CD14-positive monocyte (primary cell): ENCODE data around the gene OR2F1. TPM values are rescaled to one million over a fixed set of nuclear protein-coding genes. Genes with fewer than 3 reads are reported as not detected.

ENCODE experiments used
- DNase-seq, 3 donors: peaks; one replicate each; pipeline ENCODE4 v3.0.0-alpha.2; 2011 to 2022
- H2AFZ ChIP-seq: 2 replicates; pipeline ENCODE4 v1.6.0; 2012; ENCODE audit warnings: mild to moderate bottlenecking, low read depth, low read length, inconsistent platforms; ENCODE audit not compliant: insufficient read depth, poor library complexity, severe bottlenecking
- H3K27ac ChIP-seq, 2 donors: 1 replicate in 1 of 2; 2 replicates in 1 of 2; pipeline ENCODE4 v1.5.1; 2012 to 2013; ENCODE audit warnings: low read length in 2 of 2, control low read depth in 1 of 2, inconsistent platforms in 1 of 2, low read depth in 1 of 2, mild to moderate bottlenecking in 1 of 2
- H3K27me3 ChIP-seq, 2 donors: one replicate each; pipeline versions ENCODE4 v1.6.0 to v1.6.1; 2011 to 2013; ENCODE audit warnings: low read length in 2 of 2; ENCODE audit not compliant: control insufficient read depth in 2 of 2, insufficient read depth in 2 of 2
- H3K36me3 ChIP-seq, 2 donors: replicated peaks in 1 of 2; 1 replicate in 1 of 2; 2 replicates in 1 of 2; pipeline versions ENCODE4 v1.5.1 to v1.6.1; 2012 to 2013; ENCODE audit warnings: low read length in 2 of 2, control low read depth in 1 of 2, inconsistent platforms in 1 of 2, mild to moderate bottlenecking in 1 of 2; ENCODE audit not compliant: insufficient read depth in 2 of 2, control insufficient read depth in 1 of 2
- H3K4me1 ChIP-seq, 2 donors: 1 replicate in 1 of 2; 2 replicates in 1 of 2; pipeline versions ENCODE4 v1.5.1 to v1.6.1; 2012 to 2013; ENCODE audit warnings: low read length in 2 of 2, control low read depth in 1 of 2, inconsistent platforms in 1 of 2, mild to moderate bottlenecking in 1 of 2, moderate library complexity in 1 of 2; ENCODE audit not compliant: insufficient read depth in 2 of 2, control insufficient read depth in 1 of 2
- H3K4me2 ChIP-seq: replicated peaks from 2 replicates; pipeline ENCODE3; 2012; ENCODE audit warnings: low read length, moderate library complexity, mild to moderate bottlenecking; ENCODE audit not compliant: poor library complexity, severe bottlenecking; ENCODE audit errors: extremely low read depth
- H3K4me3 ChIP-seq, 3 experiments: fragments of 200-600 bp in 1 of 3; sonication (generic) in 1 of 3; replicated peaks in 1 of 3; 1 replicate in 2 of 3; 2 replicates in 1 of 3; pipeline ENCODE4 v1.5.1; 2011 to 2013; ENCODE audit warnings: low read length in 3 of 3, mild to moderate bottlenecking in 3 of 3, control low read depth in 2 of 3, low read depth in 2 of 3, inconsistent platforms in 1 of 3, moderate library complexity in 1 of 3
- H3K79me2 ChIP-seq: 2 replicates; pipeline ENCODE4 v1.6.0; 2012; ENCODE audit warnings: mild to moderate bottlenecking, control low read depth, inconsistent platforms, low read length, moderate library complexity; ENCODE audit not compliant: insufficient read depth
- H3K9ac ChIP-seq: 2 replicates; pipeline ENCODE4 v1.6.0; 2017; ENCODE audit warnings: low read length, mild to moderate bottlenecking; ENCODE audit not compliant: insufficient read depth, poor library complexity, severe bottlenecking
- H3K9me3 ChIP-seq, 2 donors: replicated peaks in 1 of 2; 1 replicate in 1 of 2; 2 replicates in 1 of 2; pipeline versions ENCODE4 v1.5.1 to v1.6.1; 2012 to 2013; ENCODE audit warnings: low read length in 2 of 2, control low read depth in 1 of 2; ENCODE audit not compliant: control insufficient read depth in 1 of 2, insufficient read depth in 1 of 2
- H4K20me1 ChIP-seq: 2 replicates; pipeline ENCODE4 v1.6.0; 2012; ENCODE audit warnings: mild to moderate bottlenecking, low read length, control low read depth, moderate library complexity; ENCODE audit not compliant: insufficient read depth
- H3K27ac Mint-ChIP-seq, 7 donors: one replicate each; pipeline ENCODE4 v1.8.0; 2020; ENCODE audit warnings: mild to moderate bottlenecking in 7 of 7, mixed read lengths in 7 of 7, moderate library complexity in 6 of 7, inconsistent platforms in 2 of 7
- H3K27me3 Mint-ChIP-seq, 3 donors: one replicate each; pipeline ENCODE4 v1.8.0; 2021 to 2022; ENCODE audit warnings: low read depth in 3 of 3, mild to moderate bottlenecking in 3 of 3, mixed read lengths in 3 of 3, moderate library complexity in 3 of 3, inconsistent platforms in 1 of 3
- H3K36me3 Mint-ChIP-seq, 2 donors: one replicate each; pipeline ENCODE4 v1.8.0; 2020; ENCODE audit warnings: mixed read lengths in 2 of 2, inconsistent platforms in 1 of 2, mild to moderate bottlenecking in 1 of 2
- H3K4me1 Mint-ChIP-seq: one replicate; pipeline ENCODE4 v1.8.0; 2020; ENCODE audit warnings: mild to moderate bottlenecking, mixed read lengths
- H3K4me3 Mint-ChIP-seq, 2 donors: one replicate each; pipeline ENCODE4 v1.8.0; 2020; ENCODE audit warnings: mild to moderate bottlenecking in 2 of 2, mixed read lengths in 2 of 2, moderate library complexity in 1 of 2
- H3K9me3 Mint-ChIP-seq, 7 donors: one replicate each; pipeline ENCODE4 v1.8.0; 2020 to 2022; ENCODE audit warnings: mixed read lengths in 7 of 7, mild to moderate bottlenecking in 6 of 7, moderate library complexity in 6 of 7, inconsistent platforms in 2 of 7
- WGBS: methylation state at CpG from one replicate; pipeline ENCODE4 v1.1.5; 2013; ENCODE audit warnings: missing lambda C conversion rate; ENCODE audit not compliant: insufficient coverage; 5-methylcytosine and 5-hydroxymethylcytosine counted together
- intact Hi-C, 2 donors: fragments of 100-400 bp; cut with micrococcal nuclease; formaldehyde crosslinking; loops; one replicate each; pipeline versions ENCODE4 v1.15.0 to v1.15.1; 2023
- polyA plus RNA-seq, 3 donors: library from polyadenylated mRNA; depleted of rRNA in 1 of 3; unstranded in 2 of 3; stranded (reverse) in 1 of 3; fragments of 300-500 nt in 2 of 3; fragments of >200 nt in 1 of 3; fragmentation: Illumina TruSeq in 2 of 3; gene quantifications; 1 replicate in 2 of 3; 2 replicates in 1 of 3; pipeline ENCODE4 v1.2.3, GENCODE V29; 2012 to 2021
- TF ChIP-seq, protein P1 (sequence below): fragments of 200-600 bp; IDR thresholded peaks from one replicate; pipeline ENCODE4 v1.8.0; 2022; ENCODE audit warnings: antibody characterized with exemption, mild to moderate bottlenecking

Gene OR2F1
- polyA plus RNA-seq, 3 donors: not detected

DNA sequence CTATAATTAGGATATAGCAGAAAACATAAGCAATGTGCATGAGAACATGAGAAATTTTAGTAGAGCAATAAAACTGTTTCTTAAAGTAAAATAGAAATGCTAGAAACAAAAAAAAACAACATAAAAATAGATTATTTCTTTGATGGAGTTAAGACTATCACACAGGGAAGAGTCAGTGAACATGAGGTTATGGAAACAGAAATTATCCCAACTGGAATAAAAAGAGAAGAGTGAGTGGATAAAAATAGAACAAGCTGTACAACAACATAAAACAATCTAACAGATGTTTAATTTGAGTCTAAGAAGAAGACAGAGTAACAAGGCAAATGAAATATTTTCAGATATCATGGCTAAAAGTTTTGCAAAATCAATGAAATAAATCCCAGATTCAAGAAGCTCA lies 38.0 kb downstream of the OR2F1 start:
- peaks cover 3 to 16% (median 9%) of the 10 kb centered on the region in 7 donors for H3K9me3 Mint-ChIP-seq
- H3K4me3 Mint-ChIP-seq: no peak overlapping the region
- H2AFZ ChIP-seq: no peak overlapping the region
- H3K4me1 Mint-ChIP-seq: no peaks in the 10 kb centered on the region
- H3K4me1 ChIP-seq: no peaks in the 10 kb centered on the region
- H3K27ac ChIP-seq: no peak overlapping the region
- H3K36me3 ChIP-seq: no peaks in the 10 kb centered on the region
- H4K20me1 ChIP-seq: no peaks in the 10 kb centered on the region
- H3K27me3 Mint-ChIP-seq: peaks cover 0 to 1% (median 0%) of the 10 kb centered on the region in 3 donors
- H3K79me2 ChIP-seq: no peaks in the 10 kb centered on the region
- no peak overlapping the region for H3K4me3 ChIP-seq
- intact Hi-C loops: no loop called here
- TF ChIP-seq, protein P1, sequence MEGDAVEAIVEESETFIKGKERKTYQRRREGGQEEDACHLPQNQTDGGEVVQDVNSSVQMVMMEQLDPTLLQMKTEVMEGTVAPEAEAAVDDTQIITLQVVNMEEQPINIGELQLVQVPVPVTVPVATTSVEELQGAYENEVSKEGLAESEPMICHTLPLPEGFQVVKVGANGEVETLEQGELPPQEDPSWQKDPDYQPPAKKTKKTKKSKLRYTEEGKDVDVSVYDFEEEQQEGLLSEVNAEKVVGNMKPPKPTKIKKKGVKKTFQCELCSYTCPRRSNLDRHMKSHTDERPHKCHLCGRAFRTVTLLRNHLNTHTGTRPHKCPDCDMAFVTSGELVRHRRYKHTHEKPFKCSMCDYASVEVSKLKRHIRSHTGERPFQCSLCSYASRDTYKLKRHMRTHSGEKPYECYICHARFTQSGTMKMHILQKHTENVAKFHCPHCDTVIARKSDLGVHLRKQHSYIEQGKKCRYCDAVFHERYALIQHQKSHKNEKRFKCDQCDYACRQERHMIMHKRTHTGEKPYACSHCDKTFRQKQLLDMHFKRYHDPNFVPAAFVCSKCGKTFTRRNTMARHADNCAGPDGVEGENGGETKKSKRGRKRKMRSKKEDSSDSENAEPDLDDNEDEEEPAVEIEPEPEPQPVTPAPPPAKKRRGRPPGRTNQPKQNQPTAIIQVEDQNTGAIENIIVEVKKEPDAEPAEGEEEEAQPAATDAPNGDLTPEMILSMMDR: no peak
- H3K27me3 ChIP-seq: no peaks in the 10 kb centered on the region
- H3K9ac ChIP-seq: no peak overlapping the region
- H3K27ac Mint-ChIP-seq: no peak overlapping the region
- no peak overlapping the region for H3K4me2 ChIP-seq
- no peaks in the 10 kb centered on the region for H3K36me3 Mint-ChIP-seq
- no peak for DNase-seq
- peaks cover 0 to 5% of the 10 kb centered on the region in 2 donors for H3K9me3 ChIP-seq

DNA sequence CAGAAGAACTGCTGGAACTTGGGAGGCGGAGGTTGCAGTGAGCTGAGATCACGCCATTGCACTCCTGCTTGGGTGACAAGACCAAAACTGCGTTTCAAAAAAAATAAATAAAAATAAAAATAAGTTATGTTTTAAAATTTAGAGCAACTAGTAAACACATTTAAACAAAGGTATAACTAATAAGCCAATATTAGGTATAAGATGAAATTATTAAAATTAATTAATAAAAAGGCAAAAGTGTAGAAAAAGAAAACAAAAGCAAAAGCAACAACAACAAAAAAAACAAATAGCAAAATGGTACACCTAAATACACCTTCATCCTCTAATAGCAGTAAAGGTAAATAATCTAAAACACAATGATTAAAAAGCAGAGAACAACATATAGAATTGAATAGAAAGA lies 39.3 kb downstream of the OR2F1 start:
- Histone ChIP-seq H3K9ac (no peak overlapping the region), H3K4me2 (no peak overlapping the region), H2AFZ (no peak overlapping the region), H3K4me3 (no peak overlapping the region), H3K4me1 (no peaks in the 10 kb centered on the region), H3K9me3 (peaks cover 0 to 5% of the 10 kb centered on the region in 2 donors), H3K27me3 (no peaks in the 10 kb centered on the region), H4K20me1 (no peaks in the 10 kb centered on the region), H3K36me3 (no peaks in the 10 kb centered on the region), H3K27ac (no peak overlapping the region), H3K79me2 (no peaks in the 10 kb centered on the region)
- WGBS: 100% methylated on average over 1 of the region's 3 CpGs
- Mint-ChIP-seq H3K4me1 (no peaks in the 10 kb centered on the region), H3K27me3 (peaks cover 0 to 1% (median 0%) of the 10 kb centered on the region in 3 donors), H3K27ac (no peak overlapping the region), H3K4me3 (no peak overlapping the region), H3K9me3 (peaks cover 3 to 16% (median 9%) of the 10 kb centered on the region in 7 donors), H3K36me3 (no peaks in the 10 kb centered on the region)
- intact Hi-C loops: no loop called here
- TF ChIP-seq, protein P1: no peak
- no peak for DNase-seq
